Adrenal gland (tissue), 5 donors: ENCODE measurements around the gene PHC3.
"Not testable (repeated sequence)": the region's sequence is repeated elsewhere in the genome, so short reads cannot be mapped to it uniquely, and the experiment has no call there.

ENCODE experiments used
- POLR2A ChIP-seq, 2 donors: fragments of 450-650 bp; IDR thresholded peaks; one replicate each; pipeline ENCODE4 v1.6.1; 2017; ENCODE audit warnings: antibody characterized with exemption in 2 of 2, mild to moderate bottlenecking in 2 of 2, moderate library complexity in 1 of 2
- TF ChIP-seq, protein P1 (sequence below), 6 experiments: fragments of 450-650 bp in 4 of 6; fragments of 200-600 bp in 2 of 6; sonication (generic) in 1 of 6; IDR thresholded peaks; 1 replicate in 5 of 6; 2 replicates in 1 of 6; pipeline versions ENCODE4 v1.5.1 to v1.8.0; 2016 to 2021; ENCODE audit warnings: antibody characterized with exemption in 6 of 6, mild to moderate bottlenecking in 2 of 6, moderate library complexity in 1 of 6
- donor health status: DM: no; HTN: no; CAD: no.

DNA sequence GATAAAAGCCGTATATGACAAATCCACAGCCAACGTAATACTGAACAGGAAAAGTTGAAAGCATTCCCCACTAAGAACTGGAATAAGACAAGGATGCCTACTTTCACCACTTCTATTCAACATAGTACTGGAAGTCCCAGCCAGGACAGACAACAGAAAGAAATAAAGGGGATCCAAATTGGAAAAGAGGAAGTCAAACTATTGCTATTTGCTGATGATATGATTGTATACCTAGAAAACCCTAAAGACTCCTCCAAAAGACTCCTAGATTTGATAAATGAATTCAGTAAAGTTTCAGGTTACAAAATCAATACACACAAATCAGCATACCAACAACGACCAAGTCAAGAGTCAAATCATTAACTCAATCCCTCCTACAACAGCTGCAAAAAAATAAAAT lies 14.2 kb upstream of the PHC3 start:
- TF ChIP-seq, protein P1, sequence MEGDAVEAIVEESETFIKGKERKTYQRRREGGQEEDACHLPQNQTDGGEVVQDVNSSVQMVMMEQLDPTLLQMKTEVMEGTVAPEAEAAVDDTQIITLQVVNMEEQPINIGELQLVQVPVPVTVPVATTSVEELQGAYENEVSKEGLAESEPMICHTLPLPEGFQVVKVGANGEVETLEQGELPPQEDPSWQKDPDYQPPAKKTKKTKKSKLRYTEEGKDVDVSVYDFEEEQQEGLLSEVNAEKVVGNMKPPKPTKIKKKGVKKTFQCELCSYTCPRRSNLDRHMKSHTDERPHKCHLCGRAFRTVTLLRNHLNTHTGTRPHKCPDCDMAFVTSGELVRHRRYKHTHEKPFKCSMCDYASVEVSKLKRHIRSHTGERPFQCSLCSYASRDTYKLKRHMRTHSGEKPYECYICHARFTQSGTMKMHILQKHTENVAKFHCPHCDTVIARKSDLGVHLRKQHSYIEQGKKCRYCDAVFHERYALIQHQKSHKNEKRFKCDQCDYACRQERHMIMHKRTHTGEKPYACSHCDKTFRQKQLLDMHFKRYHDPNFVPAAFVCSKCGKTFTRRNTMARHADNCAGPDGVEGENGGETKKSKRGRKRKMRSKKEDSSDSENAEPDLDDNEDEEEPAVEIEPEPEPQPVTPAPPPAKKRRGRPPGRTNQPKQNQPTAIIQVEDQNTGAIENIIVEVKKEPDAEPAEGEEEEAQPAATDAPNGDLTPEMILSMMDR (IDR thresholded peaks at IDR 0.05): not testable (repeated sequence)
- not testable (repeated sequence) for TF ChIP-seq POLR2A (IDR thresholded peaks at IDR 0.05)
